ENCODE data around the gene ERCC6L2.
A peak's percentile ranks its signal among the peaks of the same experiment; 100 is the strongest.

The ERCC6L2 gene

DNA sequence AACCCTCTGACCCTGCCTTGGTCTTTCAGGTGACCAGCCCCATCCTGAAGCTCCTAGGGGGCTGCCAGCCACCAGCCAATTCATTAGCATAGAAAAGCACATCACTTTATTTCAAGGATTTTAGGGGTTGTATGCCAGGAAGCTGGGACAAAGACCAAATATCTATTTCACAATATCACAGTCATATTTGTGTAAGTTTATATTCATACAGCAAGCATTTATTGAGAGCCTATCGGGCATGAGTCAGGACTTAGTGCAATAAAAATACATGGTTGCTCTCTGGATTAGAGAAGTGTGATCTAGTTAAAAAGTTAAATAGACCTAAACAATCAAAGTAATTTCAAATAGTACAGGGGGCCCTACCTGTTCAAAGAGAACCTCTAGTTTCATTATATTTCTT is 113.8 kb downstream of the ERCC6L2 start:
- H3K4me3 ChIP-seq (ENCODE audit: control insufficient read depth, low read depth, low read length): no peak overlapping the region
- DNase-seq (ENCODE audit: low read depth): peak; percentile 39
- TF ChIP-seq, protein P1, sequence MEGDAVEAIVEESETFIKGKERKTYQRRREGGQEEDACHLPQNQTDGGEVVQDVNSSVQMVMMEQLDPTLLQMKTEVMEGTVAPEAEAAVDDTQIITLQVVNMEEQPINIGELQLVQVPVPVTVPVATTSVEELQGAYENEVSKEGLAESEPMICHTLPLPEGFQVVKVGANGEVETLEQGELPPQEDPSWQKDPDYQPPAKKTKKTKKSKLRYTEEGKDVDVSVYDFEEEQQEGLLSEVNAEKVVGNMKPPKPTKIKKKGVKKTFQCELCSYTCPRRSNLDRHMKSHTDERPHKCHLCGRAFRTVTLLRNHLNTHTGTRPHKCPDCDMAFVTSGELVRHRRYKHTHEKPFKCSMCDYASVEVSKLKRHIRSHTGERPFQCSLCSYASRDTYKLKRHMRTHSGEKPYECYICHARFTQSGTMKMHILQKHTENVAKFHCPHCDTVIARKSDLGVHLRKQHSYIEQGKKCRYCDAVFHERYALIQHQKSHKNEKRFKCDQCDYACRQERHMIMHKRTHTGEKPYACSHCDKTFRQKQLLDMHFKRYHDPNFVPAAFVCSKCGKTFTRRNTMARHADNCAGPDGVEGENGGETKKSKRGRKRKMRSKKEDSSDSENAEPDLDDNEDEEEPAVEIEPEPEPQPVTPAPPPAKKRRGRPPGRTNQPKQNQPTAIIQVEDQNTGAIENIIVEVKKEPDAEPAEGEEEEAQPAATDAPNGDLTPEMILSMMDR (IDR thresholded peaks at IDR 0.05; ENCODE audit: control insufficient read depth, insufficient read depth, low read depth, low read length, missing control alignments): no peak

DNA sequence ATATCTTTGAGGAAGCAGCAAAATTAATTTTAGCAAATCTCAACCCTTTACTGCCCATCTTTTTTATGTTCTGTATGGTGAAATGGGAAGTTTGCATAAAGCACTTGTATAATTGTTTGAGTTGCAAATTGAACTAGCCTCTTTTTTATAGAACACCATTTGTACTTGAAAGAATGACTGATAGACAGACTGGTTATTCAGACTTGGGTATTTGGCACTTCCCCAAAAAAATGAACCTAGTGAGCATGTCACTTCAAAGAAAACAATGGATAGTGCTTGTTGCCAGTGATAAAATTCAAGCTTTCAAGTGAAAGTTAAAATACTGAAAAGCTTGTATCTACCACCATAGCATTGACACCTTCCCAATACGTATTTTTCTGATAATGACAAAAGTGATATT is 115.8 kb downstream of the ERCC6L2 start:
- TF ChIP-seq, protein P1 (IDR thresholded peaks at IDR 0.05; ENCODE audit: control insufficient read depth, insufficient read depth, low read depth, low read length, missing control alignments): no peak
- H3K4me3 ChIP-seq (ENCODE audit: control insufficient read depth, low read depth, low read length): no peak overlapping the region
- DNase-seq (ENCODE audit: low read depth): no peak

DNA sequence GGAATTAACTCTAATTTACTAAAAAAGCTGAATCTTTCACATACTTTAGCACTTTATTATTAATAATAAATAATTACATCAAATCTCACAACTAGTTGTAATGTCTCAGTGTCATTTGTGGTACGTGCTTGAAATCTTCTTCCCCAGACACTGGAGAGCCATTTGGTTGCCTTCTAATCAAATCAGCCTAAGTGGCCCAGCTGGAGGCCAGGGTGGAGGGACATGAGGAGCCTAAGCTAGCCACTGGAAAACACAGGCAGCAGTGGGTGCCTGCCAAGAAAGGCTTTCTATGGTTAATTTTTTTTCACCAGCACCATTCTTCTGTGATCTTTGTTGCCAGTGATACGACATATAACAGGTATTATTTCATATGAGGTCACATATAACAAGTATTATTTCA is 117.0 kb downstream of the ERCC6L2 start:
- TF ChIP-seq, protein P1 (IDR thresholded peaks at IDR 0.05; ENCODE audit: control insufficient read depth, insufficient read depth, low read depth, low read length, missing control alignments): no peak
- DNase-seq (ENCODE audit: low read depth): no peak
- no peak overlapping the region for H3K4me3 ChIP-seq (ENCODE audit: control insufficient read depth, low read depth, low read length)

DNA sequence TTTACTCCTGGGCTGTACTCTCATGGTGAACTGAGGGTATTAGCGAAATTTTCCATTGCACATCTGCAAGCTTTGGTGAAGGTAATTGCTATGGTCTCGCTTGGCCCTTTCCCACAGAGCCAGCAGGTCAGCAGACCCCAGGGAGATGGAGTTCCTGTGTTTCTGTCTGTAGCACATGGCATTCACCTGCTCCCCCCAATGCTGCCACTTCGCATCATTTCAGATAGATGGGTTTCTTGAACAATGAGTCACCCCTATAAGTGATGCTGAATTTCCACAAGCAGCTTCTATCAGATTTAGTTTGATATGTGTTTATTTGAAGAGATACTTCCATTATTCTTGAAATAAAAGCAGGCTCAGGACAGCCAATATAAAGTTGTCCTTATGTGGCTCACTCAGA is 117.8 kb downstream of the ERCC6L2 start:
- H3K4me3 ChIP-seq (ENCODE audit: control insufficient read depth, low read depth, low read length): no peak overlapping the region
- DNase-seq (ENCODE audit: low read depth): no peak
- TF ChIP-seq, protein P1 (IDR thresholded peaks at IDR 0.05; ENCODE audit: control insufficient read depth, insufficient read depth, low read depth, low read length, missing control alignments): no peak

DNA sequence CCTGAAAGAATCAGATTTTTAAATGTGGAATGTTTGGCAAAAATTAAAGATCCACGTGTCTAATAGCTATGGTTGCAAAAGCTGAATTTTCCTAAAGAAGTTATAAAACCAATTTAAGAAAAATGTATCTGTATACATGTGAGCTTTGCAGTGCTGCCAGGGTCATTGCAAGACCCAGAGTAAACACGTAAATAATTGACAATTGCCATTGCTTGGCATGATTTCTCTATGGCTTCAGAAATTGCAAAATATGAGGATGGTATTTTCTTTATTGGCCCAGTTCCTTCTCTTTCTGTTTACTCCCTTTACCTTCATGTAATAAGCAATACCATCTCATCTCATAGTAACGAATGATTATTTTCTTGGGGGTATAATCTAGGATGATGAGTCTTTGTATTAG is 123.9 kb downstream of the ERCC6L2 start:
- DNase-seq (ENCODE audit: low read depth): no peak
- no peak overlapping the region for H3K4me3 ChIP-seq (ENCODE audit: control insufficient read depth, low read depth, low read length)
- TF ChIP-seq, protein P1 (IDR thresholded peaks at IDR 0.05; ENCODE audit: control insufficient read depth, insufficient read depth, low read depth, low read length, missing control alignments): no peak

DNA sequence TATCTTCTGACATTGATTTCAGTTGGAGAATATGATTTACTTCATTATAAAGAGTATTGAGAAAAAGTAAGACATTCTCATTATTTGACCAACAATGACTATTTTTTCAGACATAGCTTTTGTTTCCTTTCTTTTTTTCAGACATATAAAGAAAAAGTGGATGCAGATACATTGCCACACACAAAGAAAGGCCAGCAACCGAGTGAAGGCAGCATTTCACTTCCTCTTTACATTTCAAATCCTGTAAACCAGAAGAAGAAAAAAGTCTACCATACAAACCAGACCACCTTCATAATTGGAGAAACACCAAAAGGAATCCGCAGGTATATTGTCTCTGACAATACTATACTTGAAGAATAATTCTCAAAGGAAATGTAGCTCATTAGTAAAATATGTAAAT is 128.9 kb downstream of the ERCC6L2 start:
- TF ChIP-seq, protein P1 (IDR thresholded peaks at IDR 0.05; ENCODE audit: control insufficient read depth, insufficient read depth, low read depth, low read length, missing control alignments): no peak
- H3K4me3 ChIP-seq (ENCODE audit: control insufficient read depth, low read depth, low read length): no peak overlapping the region
- DNase-seq (ENCODE audit: low read depth): no peak

DNA sequence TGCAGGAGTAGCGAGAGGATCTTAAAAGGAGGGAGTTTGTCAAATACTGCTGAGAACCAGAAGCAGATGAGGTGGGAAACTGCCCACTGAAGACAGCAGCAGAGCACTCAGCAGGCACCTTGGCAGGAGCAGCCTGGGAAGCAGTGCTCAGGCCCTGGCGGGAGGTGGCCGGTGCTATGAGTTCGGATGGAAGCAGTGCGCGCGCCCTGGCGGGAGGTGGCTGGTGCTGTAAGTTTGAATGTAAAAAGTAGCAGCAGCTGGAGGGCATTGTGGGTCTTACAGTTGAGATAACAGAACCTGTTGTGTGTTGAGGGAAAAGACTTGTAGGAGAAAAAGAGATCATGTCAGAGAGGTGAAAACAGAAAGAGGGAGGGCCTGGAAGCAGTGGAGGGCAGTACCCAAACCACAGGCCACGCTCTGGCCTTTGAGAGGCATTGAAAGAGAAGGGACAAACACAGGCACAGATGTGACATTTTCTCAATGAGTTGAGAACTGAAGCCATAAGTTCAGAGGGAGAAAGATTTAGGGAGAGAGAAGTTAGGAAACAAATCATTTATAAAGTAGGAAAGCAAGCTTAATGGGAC is 130.9 kb downstream of the ERCC6L2 start:
- no peak for DNase-seq (ENCODE audit: low read depth)
- TF ChIP-seq, protein P1 (IDR thresholded peaks at IDR 0.05; ENCODE audit: control insufficient read depth, insufficient read depth, low read depth, low read length, missing control alignments): no peak
- no peak overlapping the region for H3K4me3 ChIP-seq (ENCODE audit: control insufficient read depth, low read depth, low read length)
